Natural killer cell (primary cell): Measurements from ENCODE around the gene SMPDL3A. TPM values are rescaled to one million over a fixed set of nuclear protein-coding genes. Genes with fewer than 3 reads are reported as not detected.

Experiments used
- ATAC-seq, 3 donors: fragments of 150-1000 bp in 2 of 3; fragments of 200-7000 bp in 1 of 3; cut with Tn5 transposase; 1 replicate in 1 of 3; 2 replicates in 2 of 3; pipeline ENCODE4 v1.10.0; 2021; ENCODE audit warnings: mild to moderate bottlenecking in 2 of 3, moderate library complexity in 2 of 3
- DNase-seq, 2 donors: peaks; one replicate each; pipeline versions ENCODE4 v3.0.0 to v3.0.0-alpha.2; 2013 to 2021; ENCODE audit warnings: mixed read lengths in 1 of 2
- H3K27ac ChIP-seq: one replicate; pipeline ENCODE4 v1.5.1; 2013; ENCODE audit warnings: mild to moderate bottlenecking, low read length
- H3K27me3 ChIP-seq: one replicate; pipeline ENCODE4 v1.6.1; 2013; ENCODE audit warnings: low read length; ENCODE audit not compliant: control insufficient read depth, insufficient read depth
- H3K36me3 ChIP-seq: one replicate; pipeline ENCODE4 v1.6.1; 2013; ENCODE audit warnings: low read length; ENCODE audit not compliant: control insufficient read depth, insufficient read depth
- H3K4me1 ChIP-seq: one replicate; pipeline ENCODE4 v1.6.1; 2013; ENCODE audit warnings: low read length; ENCODE audit not compliant: control insufficient read depth, insufficient read depth
- H3K4me3 ChIP-seq: one replicate; pipeline ENCODE4 v1.5.1; 2013; ENCODE audit warnings: low read length
- H3K9me3 ChIP-seq: one replicate; pipeline ENCODE4 v1.6.1; 2013; ENCODE audit warnings: low read length; ENCODE audit not compliant: control insufficient read depth, insufficient read depth
- H3K27ac Mint-ChIP-seq, 2 donors: one replicate each; pipeline ENCODE4 v1.8.0; 2022; ENCODE audit warnings: mild to moderate bottlenecking in 2 of 2, mixed read lengths in 2 of 2, moderate library complexity in 1 of 2
- H3K27me3 Mint-ChIP-seq, 2 donors: one replicate each; pipeline ENCODE4 v1.8.0; 2022; ENCODE audit warnings: low read depth in 2 of 2, mixed read lengths in 2 of 2
- H3K36me3 Mint-ChIP-seq: one replicate; pipeline ENCODE4 v1.8.0; 2022; ENCODE audit warnings: mixed read lengths
- H3K4me1 Mint-ChIP-seq, 2 donors: one replicate each; pipeline ENCODE4 v1.8.0; 2022; ENCODE audit warnings: mixed read lengths in 2 of 2
- H3K4me3 Mint-ChIP-seq: one replicate; pipeline ENCODE4 v1.8.0; 2022; ENCODE audit warnings: mild to moderate bottlenecking, moderate library complexity, mixed read lengths
- H3K9me3 Mint-ChIP-seq, 2 donors: one replicate each; pipeline ENCODE4 v1.8.0; 2022; ENCODE audit warnings: mixed read lengths in 2 of 2
- CTCF ChIP-seq: fragments of 200-600 bp; IDR thresholded peaks from one replicate; pipeline ENCODE4 v1.8.0; 2022; ENCODE audit warnings: antibody characterized with exemption
- WGBS: methylation state at CpG from one replicate; pipeline ENCODE4 v1.1.7; 2013; ENCODE audit warnings: missing lambda C conversion rate; ENCODE audit not compliant: insufficient coverage; 5-methylcytosine and 5-hydroxymethylcytosine counted together
- intact Hi-C: fragments of 100-400 bp; cut with micrococcal nuclease; formaldehyde crosslinking; loops from one replicate; pipeline ENCODE4 v1.14.2; 2022
- total RNA-seq, 4 donors: library from RNA; stranded (reverse); fragments of 120-200 nt in 1 of 4; gene quantifications; one replicate each; pipeline versions ENCODE4 v1.2.3 to v1.2.4, GENCODE V29; 2013 to 2022

Gene SMPDL3A
- total RNA-seq, 3 donors from 2014 or later (not counting 1 experiment from before 2014, with no cell fraction given): 1.1 to 4.3 (median 3.9) TPM

- no peak overlapping the region for H3K27ac ChIP-seq
- H3K9me3 ChIP-seq: no peaks in the 10 kb centered on the region
- no peaks in the 10 kb centered on the region for H3K27me3 ChIP-seq
- 82% methylated on average over 3 of the region's 4 CpGs for WGBS
- no peak for TF ChIP-seq CTCF
- H3K4me3 ChIP-seq: no peak overlapping the region
- H3K36me3 Mint-ChIP-seq: no peaks in the 10 kb centered on the region
- intact Hi-C loops: no loop called here
- no peak overlapping the region for H3K27ac Mint-ChIP-seq
- H3K4me3 Mint-ChIP-seq: no peak overlapping the region
- peaks cover 41 to 56% of the 10 kb centered on the region in 2 donors for H3K27me3 Mint-ChIP-seq
- no peaks in the 10 kb centered on the region for H3K9me3 Mint-ChIP-seq
- ATAC-seq (no peak), DNase-seq (no peak)
- H3K4me1 Mint-ChIP-seq: peaks cover 22 to 24% of the 10 kb centered on the region in 2 donors
- H3K4me1 ChIP-seq: peaks cover 10% of the 10 kb centered on the region
- H3K36me3 ChIP-seq: no peaks in the 10 kb centered on the region
Measured at GRCh38 chr6:122787721-122788120, 1.3 kb upstream of the SMPDL3A start.

- Mint-ChIP-seq H3K4me3 (no peak overlapping the region), H3K36me3 (no peaks in the 10 kb centered on the region), H3K27me3 (peaks cover 41 to 61% of the 10 kb centered on the region in 2 donors), H3K27ac (no peak overlapping the region), H3K4me1 (peaks cover 22 to 24% of the 10 kb centered on the region in 2 donors), H3K9me3 (no peaks in the 10 kb centered on the region)
- DNase-seq (no peak), ATAC-seq (no peak)
- intact Hi-C loops: no loop called here
- no peak overlapping the region for H3K27ac ChIP-seq
- H3K27me3 ChIP-seq: no peaks in the 10 kb centered on the region
- no peaks in the 10 kb centered on the region for H3K9me3 ChIP-seq
- no peak overlapping the region for H3K4me3 ChIP-seq
- H3K4me1 ChIP-seq: peaks cover 10% of the 10 kb centered on the region
- no peaks in the 10 kb centered on the region for H3K36me3 ChIP-seq
- no peak for TF ChIP-seq CTCF
- 51% methylated on average over 6 of the region's 6 CpGs for WGBS
Measured at GRCh38 chr6:122788208-122788607, 850 bp upstream of the SMPDL3A start.

- Mint-ChIP-seq H3K27me3 (peaks cover 42 to 66% of the 10 kb centered on the region in 2 donors), H3K27ac (peak overlapping the region in 1 of 2 donors; percentile 70), H3K4me3 (peak overlapping the region; percentile 85), H3K4me1 (peaks cover 22 to 24% of the 10 kb centered on the region in 2 donors), H3K36me3 (no peaks in the 10 kb centered on the region), H3K9me3 (no peaks in the 10 kb centered on the region)
- Histone ChIP-seq H3K27me3 (no peaks in the 10 kb centered on the region), H3K4me1 (peaks cover 10% of the 10 kb centered on the region), H3K36me3 (no peaks in the 10 kb centered on the region), H3K27ac (no peak overlapping the region), H3K9me3 (no peaks in the 10 kb centered on the region), H3K4me3 (peak overlapping the region; percentile 38)
- intact Hi-C loops: no loop called here
- no peak for ATAC-seq
- TF ChIP-seq CTCF: no peak
- DNase-seq: no peak
- 18% methylated on average over 10 of the region's 10 CpGs for WGBS
Measured at GRCh38 chr6:122788663-122789181, 336 bp upstream of the SMPDL3A start.

GRCh38 chr6:122790028-122790422 is 967 bp downstream of the SMPDL3A start:
- no peak for DNase-seq
- no peaks in the 10 kb centered on the region for H3K36me3 ChIP-seq
- H3K27me3 ChIP-seq: no peaks in the 10 kb centered on the region
- Mint-ChIP-seq H3K27ac (peak overlapping the region in 1 of 2 donors; percentile 70), H3K4me1 (peaks cover 22 to 24% of the 10 kb centered on the region in 2 donors), H3K27me3 (peaks cover 45 to 69% of the 10 kb centered on the region in 2 donors), H3K9me3 (no peaks in the 10 kb centered on the region), H3K36me3 (no peaks in the 10 kb centered on the region), H3K4me3 (peak overlapping the region; percentile 85)
- peaks cover 10% of the 10 kb centered on the region for H3K4me1 ChIP-seq
- peak overlapping the region; percentile 38 for H3K4me3 ChIP-seq
- TF ChIP-seq CTCF: no peak
- ATAC-seq: no peak
- 3% methylated on average over 12 of the region's 14 CpGs for WGBS
- peak overlapping the region; percentile 46 for H3K27ac ChIP-seq
- H3K9me3 ChIP-seq: no peaks in the 10 kb centered on the region
- intact Hi-C loops: no loop called here
